ENCODE data around the gene IKZF5. TPM values are rescaled to one million over a fixed set of nuclear protein-coding genes. Genes with fewer than 3 reads are reported as not detected.

IKZF5 gene
- total RNA-seq, 1 donor from 2014 or later, result 14.9 TPM

DNA sequence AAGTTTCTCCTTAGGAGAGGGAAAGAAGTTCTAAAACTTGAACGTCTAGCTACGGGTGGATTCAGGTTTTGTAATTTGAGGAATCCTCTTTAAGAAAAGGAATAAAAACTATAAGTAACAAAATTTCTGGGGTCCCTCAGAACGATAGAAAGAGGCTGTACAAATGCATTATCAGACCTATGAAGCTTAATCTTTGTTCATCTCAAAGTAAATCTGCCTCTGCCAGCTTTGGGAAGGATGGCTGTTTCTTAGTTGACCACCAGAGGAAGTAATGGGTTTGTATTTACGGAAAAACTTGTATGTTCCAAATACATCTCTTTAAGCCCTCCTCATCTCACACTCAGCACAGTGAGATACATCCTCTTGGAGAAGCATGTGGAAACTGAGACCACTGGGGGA, 27.5 kb downstream of the IKZF5 start:
- DNase-seq (ENCODE audit: low spot score), result no peak
- Mint-ChIP-seq H3K27ac (ENCODE audit: unreplicated experiment) (no peak overlapping the region), H3K4me1 (ENCODE audit: unreplicated experiment) (peaks cover 7% of the 10 kb centered on the region), H3K36me3 (ENCODE audit: low read depth, unreplicated experiment) (peaks cover 3% of the 10 kb centered on the region), H3K9me3 (ENCODE audit: unreplicated experiment) (no peaks in the 10 kb centered on the region), H3K4me3 (ENCODE audit: unreplicated experiment) (peak overlapping the region; percentile 89), H3K27me3 (ENCODE audit: unreplicated experiment) (peaks cover 4% of the 10 kb centered on the region)
- TF ChIP-seq CTCF (IDR thresholded peaks at IDR 0.05; ENCODE audit: unreplicated experiment), result peak; percentile 40

- DNase-seq (ENCODE audit: low spot score), result peak; percentile 89
- Mint-ChIP-seq H3K27me3 (ENCODE audit: unreplicated experiment) (peaks cover 4% of the 10 kb centered on the region), H3K4me3 (ENCODE audit: unreplicated experiment) (peak within 1 kb of the TSS; percentile 89), H3K9me3 (ENCODE audit: unreplicated experiment) (no peaks in the 10 kb centered on the region), H3K4me1 (ENCODE audit: unreplicated experiment) (peaks cover 7% of the 10 kb centered on the region), H3K27ac (ENCODE audit: unreplicated experiment) (peak within 1 kb of the TSS; percentile 85), H3K36me3 (ENCODE audit: low read depth, unreplicated experiment) (peaks cover 3% of the 10 kb centered on the region)
- peak; percentile 96 for TF ChIP-seq CTCF (IDR thresholded peaks at IDR 0.05; ENCODE audit: unreplicated experiment)
These were observed 28.2 kb downstream of the IKZF5 start, which contains the start of gene PSTK for GRCh38 chr10:122980209-122981065. PSTK (plus strand) TSS chr10:122980401; CDS start chr10:122980480, 79 bp downstream.

GRCh38 chr10:122974543-122975064, 34.0 kb downstream of the IKZF5 start:
- TF ChIP-seq CTCF (IDR thresholded peaks at IDR 0.05; ENCODE audit: unreplicated experiment), result no peak
- Mint-ChIP-seq H3K9me3 (ENCODE audit: unreplicated experiment) (no peaks in the 10 kb centered on the region), H3K27ac (ENCODE audit: unreplicated experiment) (no peak overlapping the region), H3K4me3 (ENCODE audit: unreplicated experiment) (no peak overlapping the region), H3K4me1 (ENCODE audit: unreplicated experiment) (no peaks in the 10 kb centered on the region), H3K27me3 (ENCODE audit: unreplicated experiment) (peaks cover 2% of the 10 kb centered on the region), H3K36me3 (ENCODE audit: low read depth, unreplicated experiment) (no peaks in the 10 kb centered on the region)
- no peak for DNase-seq (ENCODE audit: low spot score)

DNA sequence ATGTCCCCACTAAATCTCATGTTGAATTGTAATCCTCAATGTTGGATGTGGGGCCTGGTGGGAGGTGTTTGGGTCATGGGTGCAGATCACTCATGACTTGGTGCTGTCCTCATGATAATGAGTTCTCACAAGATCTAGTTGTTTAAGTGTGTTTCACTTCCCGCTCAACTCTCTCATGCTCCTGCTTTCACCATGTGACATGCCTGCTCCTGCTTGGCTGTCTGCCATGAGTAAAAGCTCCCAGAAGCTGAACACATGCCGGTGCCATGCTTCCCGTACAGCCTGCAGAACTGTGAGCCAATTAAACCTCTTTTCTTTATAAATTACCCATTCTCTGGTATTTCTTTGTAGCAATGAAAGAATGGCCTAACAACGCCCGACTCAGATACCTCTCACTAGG, 34.6 kb downstream of the IKZF5 start:
- TF ChIP-seq CTCF (IDR thresholded peaks at IDR 0.05; ENCODE audit: unreplicated experiment), result no peak
- DNase-seq (ENCODE audit: low spot score), result no peak
- Mint-ChIP-seq H3K36me3 (ENCODE audit: low read depth, unreplicated experiment) (no peaks in the 10 kb centered on the region), H3K4me1 (ENCODE audit: unreplicated experiment) (no peaks in the 10 kb centered on the region), H3K27ac (ENCODE audit: unreplicated experiment) (no peak overlapping the region), H3K4me3 (ENCODE audit: unreplicated experiment) (no peak overlapping the region), H3K9me3 (ENCODE audit: unreplicated experiment) (no peaks in the 10 kb centered on the region), H3K27me3 (ENCODE audit: unreplicated experiment) (peaks cover 3% of the 10 kb centered on the region)

DNA sequence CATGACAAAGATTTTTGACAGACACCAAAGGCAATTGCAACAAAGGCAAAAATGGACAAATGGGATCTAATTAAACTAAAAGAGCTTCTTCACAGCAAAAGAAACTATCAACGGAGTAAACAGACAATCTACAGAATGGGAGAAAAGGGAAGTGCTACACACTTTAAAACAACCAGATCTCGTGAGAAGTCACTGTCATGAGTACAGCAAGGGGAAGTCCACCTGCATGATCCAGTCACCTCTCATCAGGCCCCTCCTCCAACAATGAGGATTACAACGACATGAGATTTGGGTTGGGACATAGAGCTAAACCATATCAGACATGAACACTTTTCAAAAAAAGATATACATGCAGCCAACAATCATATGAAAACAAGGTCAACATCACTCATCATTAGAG, 39.9 kb downstream of the IKZF5 start:
- Mint-ChIP-seq H3K9me3 (ENCODE audit: unreplicated experiment) (peaks cover 9% of the 10 kb centered on the region), H3K4me3 (ENCODE audit: unreplicated experiment) (no peak overlapping the region)

More for the DNA sequence above, 39.9 kb downstream of the IKZF5 start:
- H3K27me3 Mint-ChIP-seq (ENCODE audit: unreplicated experiment), result peaks cover 1% of the 10 kb centered on the region
- H3K27ac Mint-ChIP-seq (ENCODE audit: unreplicated experiment), result no peak overlapping the region
- DNase-seq (ENCODE audit: low spot score), result no peak
- TF ChIP-seq CTCF (IDR thresholded peaks at IDR 0.05; ENCODE audit: unreplicated experiment), result no peak
- no peaks in the 10 kb centered on the region for H3K4me1 Mint-ChIP-seq (ENCODE audit: unreplicated experiment)
- H3K36me3 Mint-ChIP-seq (ENCODE audit: low read depth, unreplicated experiment), result peaks cover 6% of the 10 kb centered on the region
